Measurements from ENCODE around the gene SMARCB1. TPM values are rescaled to one million over a fixed set of nuclear protein-coding genes. Genes with fewer than 3 reads are reported as not detected.

SMARCB1 gene
- total RNA-seq, 1 donor from 2014 or later: 52.5 TPM

DNA sequence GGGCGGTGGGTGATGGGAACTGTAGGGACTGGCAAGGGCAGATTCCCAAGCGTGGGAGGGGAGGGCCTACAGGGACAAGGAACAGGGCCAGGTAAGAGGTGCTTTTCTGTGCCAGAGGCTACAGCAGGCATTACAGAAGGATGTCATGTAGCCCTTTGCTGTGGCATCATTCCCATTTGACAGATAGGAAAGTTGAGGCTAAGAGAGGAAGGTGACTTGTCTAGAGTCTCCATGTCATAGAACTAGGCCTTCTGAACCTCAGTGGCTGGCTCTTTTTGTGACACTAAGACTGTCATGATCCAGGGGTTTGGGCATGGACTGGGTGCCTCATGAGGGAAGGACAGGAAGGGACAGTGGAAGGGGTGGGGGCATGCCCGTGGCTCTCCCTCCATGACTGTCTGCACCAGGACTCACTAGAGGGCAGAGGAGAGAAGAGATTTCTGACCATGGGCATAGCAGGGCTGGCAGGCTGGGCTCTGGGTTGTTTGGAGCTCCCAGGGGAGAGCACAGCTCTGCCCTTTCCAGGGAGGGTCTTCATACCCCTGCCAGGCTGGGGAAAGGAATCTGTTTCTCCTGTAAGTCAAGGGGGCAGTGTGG, 10.9 kb upstream of the SMARCB1 start:
- no peak for DNase-seq (ENCODE audit: missing footprints)
- intact Hi-C loops (cut with DNase I): no loop called here
- no peak for ATAC-seq

- intact Hi-C loops (cut with DNase I): no loop called here
These were observed 8.8 kb upstream of the SMARCB1 start for GRCh38 chr22:23777776-23778576.

DNA sequence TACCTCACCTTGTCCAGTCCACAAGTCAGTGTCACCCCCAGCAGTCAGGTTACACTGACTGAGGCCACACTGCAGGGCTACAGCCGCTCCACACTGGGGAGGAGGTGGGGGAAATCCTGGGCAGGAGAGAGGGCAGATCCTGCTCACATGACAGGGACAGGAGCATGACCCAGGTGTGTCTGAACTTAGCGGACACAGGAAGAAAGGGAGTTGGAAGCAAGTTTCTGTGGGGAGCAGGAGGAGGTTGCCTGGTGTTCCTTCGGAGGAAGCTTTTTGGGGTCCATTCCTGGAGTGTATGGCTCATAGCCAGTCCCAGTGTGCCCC, 8.2 kb upstream of the SMARCB1 start:
- DNase-seq (ENCODE audit: missing footprints) (no peak), ATAC-seq (no peak)
- intact Hi-C loops (cut with DNase I): no loop called here

More at GRCh38 chr22:23777776-23778576, 8.8 kb upstream of the SMARCB1 start:
- peak; percentile 53 for ATAC-seq
- DNase-seq (ENCODE audit: missing footprints): peak; percentile 66

DNA sequence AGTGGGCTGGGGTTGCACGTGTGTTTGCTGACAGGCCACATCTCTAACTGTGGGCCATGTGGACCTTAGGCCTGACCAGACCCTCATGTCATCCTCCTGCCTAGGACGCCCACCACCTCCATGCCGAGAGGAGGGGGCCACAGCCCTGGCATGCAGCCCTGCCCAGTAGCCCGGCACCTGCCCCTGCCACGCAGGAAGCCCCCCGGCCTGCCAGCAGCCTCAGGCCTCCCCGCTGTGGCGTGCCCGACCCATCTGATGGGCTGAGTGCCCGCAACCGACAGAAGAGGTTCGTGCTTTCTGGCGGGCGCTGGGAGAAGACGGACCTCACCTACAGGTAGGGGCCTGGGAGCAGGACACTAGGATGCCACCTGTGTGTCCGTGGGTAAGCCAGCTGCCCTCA, 7.7 kb upstream of the SMARCB1 start:
- no peak for ATAC-seq
- intact Hi-C loops (cut with DNase I): no loop called here
- DNase-seq (ENCODE audit: missing footprints): no peak

DNA sequence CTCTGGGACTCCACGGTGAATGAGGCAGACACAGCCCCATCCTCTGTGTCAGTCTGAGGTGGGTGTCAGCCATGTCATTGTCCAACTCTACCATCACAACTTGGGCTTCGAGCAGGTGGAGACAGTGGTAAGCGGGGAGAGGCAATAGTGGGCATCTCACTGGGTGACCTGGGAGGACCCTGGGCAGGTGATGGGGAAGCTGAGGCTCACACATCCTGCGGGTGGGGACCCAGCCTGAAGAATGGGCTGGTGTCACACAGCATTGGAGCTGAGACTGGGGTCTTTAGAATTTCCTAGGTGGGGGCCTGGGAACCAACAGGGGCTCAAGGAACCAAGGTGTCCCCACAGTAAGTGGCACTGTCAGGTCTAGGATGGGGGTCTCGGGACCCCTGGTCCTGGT, 7.0 kb upstream of the SMARCB1 start:
- no peak for ATAC-seq
- no peak for DNase-seq (ENCODE audit: missing footprints)
- intact Hi-C loops (cut with DNase I): no loop called here

DNA sequence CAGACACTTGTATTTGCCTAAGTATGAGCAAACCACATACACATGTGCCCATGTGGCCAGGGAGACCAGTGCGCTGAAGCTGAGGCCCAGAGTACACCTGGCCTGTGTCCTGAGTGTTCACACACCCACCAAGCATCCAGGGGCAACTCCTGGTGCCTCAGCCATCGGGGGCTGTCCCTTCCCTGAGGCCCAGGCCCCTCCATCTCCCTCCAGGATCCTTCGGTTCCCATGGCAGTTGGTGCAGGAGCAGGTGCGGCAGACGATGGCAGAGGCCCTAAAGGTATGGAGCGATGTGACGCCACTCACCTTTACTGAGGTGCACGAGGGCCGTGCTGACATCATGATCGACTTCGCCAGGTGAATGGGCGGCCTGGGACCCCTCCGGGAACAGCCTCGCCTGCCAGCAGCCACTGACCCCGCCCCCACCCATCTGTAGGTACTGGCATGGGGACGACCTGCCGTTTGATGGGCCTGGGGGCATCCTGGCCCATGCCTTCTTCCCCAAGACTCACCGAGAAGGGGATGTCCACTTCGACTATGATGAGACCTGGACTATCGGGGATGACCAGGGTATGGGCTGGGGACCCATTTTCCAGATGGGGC, 6.5 kb upstream of the SMARCB1 start:
- peak; percentile 40 for DNase-seq (ENCODE audit: missing footprints)
- intact Hi-C loops (cut with DNase I): no loop called here
- ATAC-seq: no peak

- intact Hi-C loops (cut with DNase I): no loop called here
- DNase-seq (ENCODE audit: missing footprints): peak; percentile 53
These were observed 5.7 kb upstream of the SMARCB1 start for GRCh38 chr22:23781065-23781464.

GRCh38 chr22:23781511-23782183, 5.1 kb upstream of the SMARCB1 start:
- intact Hi-C loops (cut with DNase I): no loop called here
- DNase-seq (ENCODE audit: missing footprints): no peak
- no peak for ATAC-seq

More at GRCh38 chr22:23781065-23781464, 5.7 kb upstream of the SMARCB1 start:
- no peak for ATAC-seq

DNA sequence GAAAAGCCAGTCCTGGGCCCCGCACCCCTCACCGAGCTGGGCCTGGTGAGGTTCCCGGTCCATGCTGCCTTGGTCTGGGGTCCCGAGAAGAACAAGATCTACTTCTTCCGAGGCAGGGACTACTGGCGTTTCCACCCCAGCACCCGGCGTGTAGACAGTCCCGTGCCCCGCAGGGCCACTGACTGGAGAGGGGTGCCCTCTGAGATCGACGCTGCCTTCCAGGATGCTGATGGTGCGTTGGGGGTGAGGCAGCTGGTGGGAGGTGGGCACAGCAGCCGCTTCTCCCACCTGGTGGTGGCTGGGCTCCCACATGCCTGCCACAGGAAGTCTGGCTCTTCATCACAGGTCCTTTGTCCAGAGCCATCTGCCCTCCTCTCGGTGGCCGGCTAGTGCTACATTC, 4.5 kb upstream of the SMARCB1 start:
- intact Hi-C loops (cut with DNase I): no loop called here
- DNase-seq (ENCODE audit: missing footprints): no peak
- ATAC-seq: no peak

GRCh38 chr22:23782703-23783102, 4.1 kb upstream of the SMARCB1 start:
- intact Hi-C loops (cut with DNase I): no loop called here
- ATAC-seq (no peak), DNase-seq (ENCODE audit: missing footprints) (no peak)

DNA sequence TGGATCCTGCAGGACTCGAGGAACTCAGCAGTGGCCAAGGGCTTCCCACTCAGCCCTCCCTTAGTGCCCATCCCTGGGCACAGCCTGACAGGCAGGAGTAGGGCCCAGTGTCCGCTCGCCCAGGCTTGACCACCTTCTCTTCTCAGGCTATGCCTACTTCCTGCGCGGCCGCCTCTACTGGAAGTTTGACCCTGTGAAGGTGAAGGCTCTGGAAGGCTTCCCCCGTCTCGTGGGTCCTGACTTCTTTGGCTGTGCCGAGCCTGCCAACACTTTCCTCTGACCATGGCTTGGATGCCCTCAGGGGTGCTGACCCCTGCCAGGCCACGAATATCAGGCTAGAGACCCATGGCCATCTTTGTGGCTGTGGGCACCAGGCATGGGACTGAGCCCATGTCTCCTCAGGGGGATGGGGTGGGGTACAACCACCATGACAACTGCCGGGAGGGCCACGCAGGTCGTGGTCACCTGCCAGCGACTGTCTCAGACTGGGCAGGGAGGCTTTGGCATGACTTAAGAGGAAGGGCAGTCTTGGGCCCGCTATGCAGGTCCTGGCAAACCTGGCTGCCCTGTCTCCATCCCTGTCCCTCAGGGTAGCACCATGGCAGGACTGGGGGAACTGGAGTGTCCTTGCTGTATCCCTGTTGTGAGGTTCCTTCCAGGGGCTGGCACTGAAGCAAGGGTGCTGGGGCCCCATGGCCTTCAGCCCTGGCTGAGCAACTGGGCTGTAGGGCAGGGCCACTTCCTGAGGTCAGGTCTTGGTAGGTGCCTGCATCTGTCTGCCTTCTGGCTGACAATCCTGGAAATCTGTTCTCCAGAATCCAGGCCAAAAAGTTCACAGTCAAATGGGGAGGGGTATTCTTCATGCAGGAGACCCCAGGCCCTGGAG, 3.3 kb upstream of the SMARCB1 start:
- ATAC-seq (no peak), DNase-seq (ENCODE audit: missing footprints) (no peak)
- intact Hi-C loops (cut with DNase I): no loop called here

DNA sequence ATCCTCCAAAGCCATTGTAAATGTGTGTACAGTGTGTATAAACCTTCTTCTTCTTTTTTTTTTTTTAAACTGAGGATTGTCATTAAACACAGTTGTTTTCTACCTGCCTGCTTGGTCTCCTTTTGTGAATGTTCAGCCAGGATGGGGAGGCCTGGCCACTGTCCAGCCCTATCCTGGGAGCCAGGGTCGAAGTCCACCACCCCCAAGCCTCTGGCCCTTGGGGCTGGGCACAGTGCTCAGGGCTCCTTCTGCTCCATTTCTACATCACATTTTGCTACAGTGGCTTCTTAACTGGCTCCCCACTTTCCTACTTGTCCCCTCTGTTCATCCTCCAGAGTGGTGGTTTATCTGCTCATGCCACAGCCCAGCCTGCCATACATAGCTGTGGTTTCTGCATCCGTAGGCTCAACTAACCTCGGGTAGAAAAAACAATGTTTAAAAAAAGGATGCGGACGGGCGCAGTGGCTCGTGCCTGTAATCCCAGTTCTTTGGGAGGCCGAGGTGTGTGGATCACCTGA, 2.5 kb upstream of the SMARCB1 start:
- no peak for ATAC-seq
- intact Hi-C loops (cut with DNase I): no loop called here

DNA sequence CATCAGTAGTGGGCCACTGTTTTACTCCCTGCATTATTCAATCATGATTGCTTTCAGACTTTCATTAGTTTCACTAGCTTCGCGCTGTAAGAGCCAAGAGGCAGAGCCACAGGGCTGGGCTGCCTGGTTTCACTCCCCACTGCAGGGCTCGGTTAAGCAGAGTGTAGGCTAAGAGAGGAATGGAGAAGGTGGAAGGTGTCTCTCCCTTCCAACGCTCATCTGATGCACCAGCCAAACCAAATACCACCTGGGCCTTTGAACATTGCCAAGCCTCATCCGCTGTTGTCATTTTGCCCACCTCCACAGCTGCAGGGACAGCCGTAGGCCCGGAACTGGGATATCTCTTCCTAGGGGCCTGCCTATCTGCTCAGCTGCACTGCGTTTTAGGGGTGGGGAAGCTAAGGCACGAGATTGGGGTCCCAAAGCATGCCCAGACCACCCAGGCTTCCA, 480 bp upstream of the SMARCB1 start:
- intact Hi-C loops (cut with DNase I): loop anchor here (2.0 to 5.0 kb wide), 3 partner anchors 17 to 61 kb away; no protein-coding TSS in a partner anchor
- DNase-seq (ENCODE audit: missing footprints) (no peak), ATAC-seq (peak; percentile 2)

More for the DNA sequence above, 2.5 kb upstream of the SMARCB1 start:
- DNase-seq (ENCODE audit: missing footprints): no peak

- ATAC-seq: no peak
- intact Hi-C loops (cut with DNase I): loop anchor here (2.0 to 5.0 kb wide), 3 partner anchors 19 to 60 kb away; no protein-coding TSS in a partner anchor
- DNase-seq (ENCODE audit: missing footprints): no peak
These were observed 782 bp downstream of the SMARCB1 start for GRCh38 chr22:23787600-23787896.

GRCh38 chr22:23787910-23788309, 1.1 kb downstream of the SMARCB1 start:
- ATAC-seq (no peak), DNase-seq (ENCODE audit: missing footprints) (no peak)
- intact Hi-C loops (cut with DNase I): loop anchor here (2.0 to 5.0 kb wide), 3 partner anchors 19 to 59 kb away; no protein-coding TSS in a partner anchor

GRCh38 chr22:23789121-23789520, 2.4 kb downstream of the SMARCB1 start:
- no peak for DNase-seq (ENCODE audit: missing footprints)
- intact Hi-C loops (cut with DNase I): loop anchor here (5.0 kb wide), 2 partner anchors 43 to 58 kb away; no protein-coding TSS in a partner anchor

DNA sequence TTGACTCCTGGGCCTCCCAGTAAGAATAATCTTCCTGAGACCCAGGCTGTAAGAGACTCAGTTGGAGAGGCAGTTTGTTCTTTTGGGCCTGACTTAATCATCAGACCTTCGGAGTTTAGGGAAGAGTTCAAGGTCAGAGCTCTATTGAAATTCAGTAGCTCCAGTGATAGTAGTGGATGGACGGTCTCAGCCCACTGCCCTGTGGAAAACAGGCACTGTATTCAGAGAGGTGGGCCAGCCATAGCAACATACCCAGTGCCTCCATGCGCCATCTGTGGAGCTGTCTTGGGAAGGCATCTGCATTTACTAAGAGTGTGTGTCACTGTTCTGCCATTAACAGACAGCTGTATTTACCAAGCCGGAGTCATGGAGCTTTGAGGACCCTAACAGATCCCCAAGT, 2.9 kb downstream of the SMARCB1 start:
- intact Hi-C loops (cut with DNase I): loop anchor here (5.0 kb wide), 2 partner anchors 43 to 58 kb away; no protein-coding TSS in a partner anchor
- DNase-seq (ENCODE audit: missing footprints) (no peak), ATAC-seq (no peak)

More at GRCh38 chr22:23789121-23789520, 2.4 kb downstream of the SMARCB1 start:
- ATAC-seq: no peak
